ENCODE results near the gene C1orf232. TPM values are rescaled to one million over a fixed set of nuclear protein-coding genes. Genes with fewer than 3 reads are reported as not detected.
A peak's percentile ranks its signal among the peaks of the same experiment; 100 is the strongest.

C1orf232 gene
- total and polyA plus RNA-seq, 9 of the 15 experiments (the other 6 are each of a cell fraction or from before 2014, with no cell fraction given) = not detected

DNA sequence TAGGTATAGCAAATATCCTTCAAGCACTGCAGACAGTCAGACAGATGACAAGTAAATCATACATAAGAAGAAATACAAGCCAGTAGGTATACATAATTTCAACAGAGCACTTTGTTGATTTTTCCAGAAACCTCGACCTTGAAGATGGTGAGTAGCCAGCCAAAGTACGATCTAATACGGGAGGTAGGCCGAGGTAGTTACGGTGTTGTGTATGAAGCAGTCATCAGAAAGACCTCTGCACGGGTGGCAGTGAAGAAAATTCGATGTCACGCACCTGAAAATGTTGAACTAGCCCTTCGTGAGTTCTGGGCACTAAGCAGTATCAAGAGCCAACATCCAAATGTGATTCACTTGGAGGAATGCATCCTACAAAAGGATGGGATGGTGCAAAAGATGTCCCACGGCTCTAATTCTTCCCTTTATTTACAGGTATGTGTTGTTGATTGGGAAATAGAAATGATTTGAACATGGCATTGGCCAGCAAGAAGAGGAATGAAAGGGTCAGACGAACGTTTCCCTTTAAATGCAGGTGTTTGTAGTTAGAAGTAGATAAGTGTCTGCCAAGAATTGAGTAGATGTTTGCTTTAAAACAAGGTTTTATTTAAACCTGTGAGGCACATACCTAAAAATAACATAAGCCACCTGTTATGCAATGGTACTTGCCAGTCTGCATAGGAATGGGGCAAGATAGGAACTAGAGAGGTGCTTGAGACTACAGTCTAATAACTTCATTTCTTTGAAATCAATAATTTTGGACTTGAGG is 54.4 kb downstream of the C1orf232 start (continued):
- TF ChIP-seq, protein P1, sequence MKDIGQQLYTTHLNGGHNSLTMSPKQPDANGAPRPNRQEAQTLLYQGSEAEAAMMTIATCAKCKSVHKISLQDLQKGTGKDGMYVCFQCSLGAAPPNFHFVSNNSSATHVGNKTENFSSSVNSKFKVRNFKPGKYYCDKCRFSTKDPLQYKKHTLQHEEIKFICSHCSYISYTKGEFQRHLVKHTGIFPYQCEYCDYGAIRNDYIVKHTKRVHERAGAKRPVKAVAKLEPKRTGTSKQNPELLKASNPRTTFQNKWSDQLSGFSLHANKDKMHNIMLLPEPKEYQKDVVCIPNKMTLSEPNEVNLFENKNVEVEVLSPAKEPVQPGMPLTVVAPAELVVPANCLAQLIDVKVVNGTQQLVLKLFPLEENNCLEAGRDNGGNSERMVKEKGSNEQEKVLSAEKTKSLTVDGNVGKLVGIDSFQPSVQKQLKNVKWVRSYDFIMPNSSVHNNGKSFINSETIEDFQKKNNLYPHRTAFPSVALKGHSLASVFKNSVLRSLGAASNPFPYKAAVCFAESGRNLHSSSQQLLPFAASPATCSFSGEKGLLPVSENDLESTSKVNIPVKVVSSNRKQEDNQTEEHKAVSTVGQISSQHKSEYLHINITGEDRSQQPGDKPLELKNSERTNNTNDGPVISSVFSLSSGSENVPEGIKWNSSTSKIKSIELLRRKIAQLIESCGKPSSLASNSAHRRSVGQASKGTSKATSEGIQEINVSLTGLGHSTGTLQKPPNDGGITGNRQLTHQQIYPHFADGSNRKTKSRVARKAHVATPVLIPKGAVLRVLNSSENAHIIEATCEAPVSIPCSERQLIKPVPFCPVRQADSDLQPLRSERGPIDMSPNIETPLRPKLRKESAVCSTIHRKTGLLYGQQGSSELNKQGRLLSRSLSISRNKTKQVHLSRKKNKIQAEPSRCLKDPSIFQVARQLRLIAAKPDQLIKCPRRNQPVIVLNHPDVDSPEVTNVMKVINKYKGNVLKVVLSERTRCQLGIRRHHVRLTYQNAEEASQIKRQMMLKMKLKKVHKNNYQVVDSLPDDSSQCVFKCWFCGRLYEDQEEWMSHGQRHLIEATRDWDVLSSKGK (CRISPR knock-in tag; IDR thresholded peaks at IDR 0.05) = no peak
- TF ChIP-seq, protein P2, sequence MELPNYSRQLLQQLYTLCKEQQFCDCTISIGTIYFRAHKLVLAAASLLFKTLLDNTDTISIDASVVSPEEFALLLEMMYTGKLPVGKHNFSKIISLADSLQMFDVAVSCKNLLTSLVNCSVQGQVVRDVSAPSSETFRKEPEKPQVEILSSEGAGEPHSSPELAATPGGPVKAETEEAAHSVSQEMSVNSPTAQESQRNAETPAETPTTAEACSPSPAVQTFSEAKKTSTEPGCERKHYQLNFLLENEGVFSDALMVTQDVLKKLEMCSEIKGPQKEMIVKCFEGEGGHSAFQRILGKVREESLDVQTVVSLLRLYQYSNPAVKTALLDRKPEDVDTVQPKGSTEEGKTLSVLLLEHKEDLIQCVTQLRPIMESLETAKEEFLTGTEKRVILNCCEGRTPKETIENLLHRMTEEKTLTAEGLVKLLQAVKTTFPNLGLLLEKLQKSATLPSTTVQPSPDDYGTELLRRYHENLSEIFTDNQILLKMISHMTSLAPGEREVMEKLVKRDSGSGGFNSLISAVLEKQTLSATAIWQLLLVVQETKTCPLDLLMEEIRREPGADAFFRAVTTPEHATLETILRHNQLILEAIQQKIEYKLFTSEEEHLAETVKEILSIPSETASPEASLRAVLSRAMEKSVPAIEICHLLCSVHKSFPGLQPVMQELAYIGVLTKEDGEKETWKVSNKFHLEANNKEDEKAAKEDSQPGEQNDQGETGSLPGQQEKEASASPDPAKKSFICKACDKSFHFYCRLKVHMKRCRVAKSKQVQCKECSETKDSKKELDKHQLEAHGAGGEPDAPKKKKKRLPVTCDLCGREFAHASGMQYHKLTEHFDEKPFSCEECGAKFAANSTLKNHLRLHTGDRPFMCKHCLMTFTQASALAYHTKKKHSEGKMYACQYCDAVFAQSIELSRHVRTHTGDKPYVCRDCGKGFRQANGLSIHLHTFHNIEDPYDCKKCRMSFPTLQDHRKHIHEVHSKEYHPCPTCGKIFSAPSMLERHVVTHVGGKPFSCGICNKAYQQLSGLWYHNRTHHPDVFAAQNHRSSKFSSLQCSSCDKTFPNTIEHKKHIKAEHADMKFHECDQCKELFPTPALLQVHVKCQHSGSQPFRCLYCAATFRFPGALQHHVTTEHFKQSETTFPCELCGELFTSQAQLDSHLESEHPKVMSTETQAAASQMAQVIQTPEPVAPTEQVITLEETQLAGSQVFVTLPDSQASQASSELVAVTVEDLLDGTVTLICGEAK (IDR thresholded peaks at IDR 0.05) = peak; percentile 84
- TF ChIP-seq, protein P2 (CRISPR knock-in tag; IDR thresholded peaks at IDR 0.05) = no peak
- TF ChIP-seq SP1 (CRISPR knock-in tag; IDR thresholded peaks at IDR 0.05) (peak; percentile 35; the same call in 1 of the 2 replicates), ZFX (CRISPR knock-in tag; IDR thresholded peaks at IDR 0.05) (peak; percentile 44; the same call in 1 of the 2 replicates)
